WTC11 (cell line): ENCODE data around the gene KIAA1671. TPM values are rescaled to one million over a fixed set of nuclear protein-coding genes. Genes with fewer than 3 reads are reported as not detected.

Source experiments
- ATAC-seq: fragments of 200-7000 bp; cut with Tn5 transposase; 2 replicates; pipeline ENCODE4 v1.10.0; 2021; ENCODE audit warnings: mild to moderate bottlenecking, moderate library complexity
- CTCF ChIA-PET: fragments of 300-600 bp; sonication (Branson Sonifier 250); formaldehyde crosslinking; loops from one replicate; lab custom pipeline; 2021; ENCODE audit warnings: antibody characterized with exemption; lab: Charles Lee
- POLR2A ChIA-PET: fragments of 350-600 bp; sonication (Branson Sonifier 250); formaldehyde crosslinking; loops from one replicate; lab custom pipeline; 2021; ENCODE audit warnings: antibody characterized with exemption; lab: Charles Lee
- DNase-seq: peaks from one replicate; pipeline ENCODE4 v3.0.0; 2021; ENCODE audit warnings: low spot score
- H3K27ac Mint-ChIP-seq: 2 replicates; pipeline ENCODE4 v1.8.0; 2021; ENCODE audit warnings: mixed read lengths
- H3K27me3 Mint-ChIP-seq: 2 replicates; pipeline ENCODE4 v1.8.0; 2021; ENCODE audit warnings: low read depth, mild to moderate bottlenecking, moderate library complexity, mixed read lengths
- H3K36me3 Mint-ChIP-seq: 2 replicates; pipeline ENCODE4 v1.8.0; 2021; ENCODE audit warnings: mixed read lengths
- H3K4me1 Mint-ChIP-seq: 2 replicates; pipeline ENCODE4 v1.8.0; 2022; ENCODE audit warnings: mixed read lengths
- H3K4me3 Mint-ChIP-seq: 2 replicates; pipeline ENCODE4 v1.8.0; 2021; ENCODE audit warnings: mild to moderate bottlenecking, moderate library complexity, mixed read lengths
- H3K9me3 Mint-ChIP-seq: 2 replicates; pipeline ENCODE4 v1.8.0; 2021; ENCODE audit warnings: mixed read lengths
- CTCF ChIP-seq: fragments of 200-600 bp; IDR thresholded peaks from 2 replicates; pipeline ENCODE4 v1.8.0; 2022; ENCODE audit warnings: antibody characterized with exemption
- FOXJ3 ChIP-seq: sonication (generic); formaldehyde crosslinking; IDR thresholded peaks from 2 replicates; pipeline ENCODE4 v1.9.0; 2021; ENCODE audit warnings: missing genetic modification reagents, mild to moderate bottlenecking, borderline replicate concordance
- FOXK1 ChIP-seq: sonication (generic); formaldehyde crosslinking; IDR thresholded peaks from 2 replicates; pipeline ENCODE4 v1.8.0; 2022; ENCODE audit warnings: mild to moderate bottlenecking, moderate library complexity, missing genetic modification reagents
- GABPB1 ChIP-seq: sonication (generic); formaldehyde crosslinking; IDR thresholded peaks from 2 replicates; pipeline ENCODE4 v1.8.1; 2023; ENCODE audit warnings: mild to moderate bottlenecking, missing genetic modification reagents
- MLX ChIP-seq: sonication (generic); formaldehyde crosslinking; IDR thresholded peaks from 2 replicates; pipeline ENCODE4 v1.8.1; 2023; ENCODE audit warnings: mild to moderate bottlenecking, missing genetic modification reagents, moderate library complexity
- NR3C1 ChIP-seq: sonication (generic); formaldehyde crosslinking; conservative IDR thresholded peaks from 2 replicates; pipeline ENCODE4 v1.8.1; 2023; ENCODE audit warnings: low read depth, mild to moderate bottlenecking, missing genetic modification reagents
- STAT6 ChIP-seq: sonication (generic); formaldehyde crosslinking; conservative IDR thresholded peaks from 2 replicates; pipeline ENCODE4 v1.8.1; 2023; ENCODE audit warnings: mild to moderate bottlenecking, low read depth, missing genetic modification reagents, moderate library complexity
- ZNF263 ChIP-seq: sonication (generic); formaldehyde crosslinking; IDR thresholded peaks from 2 replicates; pipeline ENCODE4 v1.8.1; 2022; ENCODE audit warnings: low read depth, mild to moderate bottlenecking, moderate library complexity, missing genetic modification reagents
- ZNF425 ChIP-seq: fragments of 250-450 bp; sonication (Bioruptor Pico); conservative IDR thresholded peaks from 2 replicates; pipeline ENCODE4 v1.9.0; 2021; ENCODE audit warnings: mild to moderate bottlenecking
- total RNA-seq: library from RNA; stranded (reverse); gene quantifications from 3 replicates; pipeline ENCODE4 v1.2.3, GENCODE V29; 2021
- TF ChIP-seq, protein P1 (sequence below): fragments of 250-450 bp; sonication (Bioruptor Pico); IDR thresholded peaks from 2 replicates; pipeline ENCODE4 v1.9.0; 2021; ENCODE audit warnings: moderate library complexity, mild to moderate bottlenecking, inconsistent platforms, borderline replicate concordance
- TF ChIP-seq, protein P2 (sequence below): sonication (generic); formaldehyde crosslinking; IDR thresholded peaks from 2 replicates; pipeline ENCODE4 v1.8.0; 2022; ENCODE audit warnings: missing genetic modification reagents

The KIAA1671 gene
- total RNA-seq, 1 experiment from 2014 or later = 26.0 TPM

DNA sequence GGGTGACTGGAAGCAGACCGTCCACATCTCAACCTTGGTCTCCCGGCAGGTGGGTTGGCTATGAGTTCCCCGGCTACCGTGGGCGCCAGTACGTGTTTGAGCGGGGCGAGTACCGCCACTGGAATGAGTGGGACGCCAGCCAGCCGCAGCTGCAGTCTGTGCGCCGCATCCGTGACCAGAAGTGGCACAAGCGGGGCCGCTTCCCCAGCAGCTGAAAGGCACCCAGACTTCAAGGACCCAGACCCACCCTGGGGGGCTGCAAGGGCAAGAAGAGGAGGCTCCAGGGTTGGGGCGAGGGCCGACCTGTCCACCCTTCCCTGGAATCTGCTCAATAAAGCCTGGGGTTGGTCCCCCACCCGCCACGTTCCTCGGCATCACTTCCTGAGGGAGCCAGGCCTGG, 254.5 kb downstream of the KIAA1671 start:
- no peak overlapping the region for H3K27ac Mint-ChIP-seq
- no peaks in the 10 kb centered on the region for H3K4me1 Mint-ChIP-seq

GRCh38 chr22:25207553-25208157, 255.1 kb downstream of the KIAA1671 start:
- no peak for TF ChIP-seq MLX
- ChIA-PET CTCF (no interaction called here), POLR2A (no interaction called here)
- Mint-ChIP-seq H3K36me3 (no peaks in the 10 kb centered on the region), H3K27ac (no peak overlapping the region), H3K27me3 (no peaks in the 10 kb centered on the region), H3K4me3 (no peak overlapping the region), H3K4me1 (no peaks in the 10 kb centered on the region), H3K9me3 (no peaks in the 10 kb centered on the region)
- ATAC-seq (no peak), DNase-seq (no peak)

More for the DNA sequence above, 254.5 kb downstream of the KIAA1671 start:
- H3K36me3 Mint-ChIP-seq = no peaks in the 10 kb centered on the region
- no peak for TF ChIP-seq ZNF425 (CRISPR knock-in tag)
- TF ChIP-seq NR3C1 (CRISPR knock-in tag) = no peak
- TF ChIP-seq GABPB1 (CRISPR knock-in tag) = no peak
- TF ChIP-seq FOXJ3 (CRISPR knock-in tag) = no peak
- TF ChIP-seq, protein P1, sequence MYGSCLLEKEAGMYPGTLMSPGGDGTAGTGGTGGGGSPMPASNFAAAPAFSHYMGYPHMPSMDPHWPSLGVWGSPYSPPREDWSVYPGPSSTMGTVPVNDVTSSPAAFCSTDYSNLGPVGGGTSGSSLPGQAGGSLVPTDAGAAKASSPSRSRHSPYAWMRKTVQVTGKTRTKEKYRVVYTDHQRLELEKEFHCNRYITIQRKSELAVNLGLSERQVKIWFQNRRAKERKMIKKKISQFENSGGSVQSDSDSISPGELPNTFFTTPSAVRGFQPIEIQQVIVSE (CRISPR knock-in tag) = no peak
- no peaks in the 10 kb centered on the region for H3K9me3 Mint-ChIP-seq
- H3K4me3 Mint-ChIP-seq = no peak overlapping the region
- ChIA-PET CTCF (interaction anchor here (0.6 kb wide), 1 partner anchor 12 kb away, joined by 3 read pairs; no protein-coding TSS in a partner anchor), POLR2A (no interaction called here)
- H3K27me3 Mint-ChIP-seq = no peaks in the 10 kb centered on the region
- DNase-seq (no peak), ATAC-seq (no peak)

- no peak for TF ChIP-seq CTCF
- Mint-ChIP-seq H3K9me3 (peaks cover 4% of the 10 kb centered on the region), H3K27me3 (no peaks in the 10 kb centered on the region), H3K36me3 (0 out of 2 replicates have a peak, but pooled peaks cover 1% of the 10 kb centered on the region), H3K27ac (no peak overlapping the region), H3K4me1 (no peaks in the 10 kb centered on the region), H3K4me3 (no peak overlapping the region)
- ATAC-seq = no peak
- DNase-seq = no peak
- CTCF ChIA-PET = no interaction called here
- POLR2A ChIA-PET = no interaction called here
Observed at GRCh38 chr22:25208328-25208727, 255.8 kb downstream of the KIAA1671 start.

GRCh38 chr22:25208743-25209505, 256.4 kb downstream of the KIAA1671 start:
- Mint-ChIP-seq H3K9me3 (peaks cover 10% of the 10 kb centered on the region), H3K27me3 (peaks cover 3% of the 10 kb centered on the region; the same call in 1 of the 2 replicates), H3K36me3 (peaks cover 6% of the 10 kb centered on the region; the same call in 1 of the 2 replicates), H3K4me1 (no peaks in the 10 kb centered on the region), H3K4me3 (no peak overlapping the region), H3K27ac (no peak overlapping the region)
- DNase-seq = peak; percentile 32
- ChIA-PET CTCF (interaction anchor here (1.0 kb wide), 1 partner anchor 128 kb away, joined by 3 read pairs; no protein-coding TSS in a partner anchor), POLR2A (no interaction called here)
- ATAC-seq = peak; percentile 77
- TF ChIP-seq STAT6 (no peak), FOXK1 (no peak), ZNF263 (no peak)
- TF ChIP-seq, protein P2, sequence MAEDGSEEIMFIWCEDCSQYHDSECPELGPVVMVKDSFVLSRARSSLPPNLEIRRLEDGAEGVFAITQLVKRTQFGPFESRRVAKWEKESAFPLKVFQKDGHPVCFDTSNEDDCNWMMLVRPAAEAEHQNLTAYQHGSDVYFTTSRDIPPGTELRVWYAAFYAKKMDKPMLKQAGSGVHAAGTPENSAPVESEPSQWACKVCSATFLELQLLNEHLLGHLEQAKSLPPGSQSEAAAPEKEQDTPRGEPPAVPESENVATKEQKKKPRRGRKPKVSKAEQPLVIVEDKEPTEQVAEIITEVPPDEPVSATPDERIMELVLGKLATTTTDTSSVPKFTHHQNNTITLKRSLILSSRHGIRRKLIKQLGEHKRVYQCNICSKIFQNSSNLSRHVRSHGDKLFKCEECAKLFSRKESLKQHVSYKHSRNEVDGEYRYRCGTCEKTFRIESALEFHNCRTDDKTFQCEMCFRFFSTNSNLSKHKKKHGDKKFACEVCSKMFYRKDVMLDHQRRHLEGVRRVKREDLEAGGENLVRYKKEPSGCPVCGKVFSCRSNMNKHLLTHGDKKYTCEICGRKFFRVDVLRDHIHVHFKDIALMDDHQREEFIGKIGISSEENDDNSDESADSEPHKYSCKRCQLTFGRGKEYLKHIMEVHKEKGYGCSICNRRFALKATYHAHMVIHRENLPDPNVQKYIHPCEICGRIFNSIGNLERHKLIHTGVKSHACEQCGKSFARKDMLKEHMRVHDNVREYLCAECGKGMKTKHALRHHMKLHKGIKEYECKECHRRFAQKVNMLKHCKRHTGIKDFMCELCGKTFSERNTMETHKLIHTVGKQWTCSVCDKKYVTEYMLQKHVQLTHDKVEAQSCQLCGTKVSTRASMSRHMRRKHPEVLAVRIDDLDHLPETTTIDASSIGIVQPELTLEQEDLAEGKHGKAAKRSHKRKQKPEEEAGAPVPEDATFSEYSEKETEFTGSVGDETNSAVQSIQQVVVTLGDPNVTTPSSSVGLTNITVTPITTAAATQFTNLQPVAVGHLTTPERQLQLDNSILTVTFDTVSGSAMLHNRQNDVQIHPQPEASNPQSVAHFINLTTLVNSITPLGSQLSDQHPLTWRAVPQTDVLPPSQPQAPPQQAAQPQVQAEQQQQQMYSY (CRISPR knock-in tag) = no peak
